GM18867 (cell line): ENCODE data around the gene HES3.

ENCODE experiments used
- ATAC-seq: cut with Tn5 transposase; IDR thresholded peaks from one replicate; pipeline ENCODE4 v1.9.1; 2021; ENCODE audit warnings: mild to moderate bottlenecking, moderate library complexity; ENCODE audit not compliant: unreplicated experiment

Gene HES3

DNA sequence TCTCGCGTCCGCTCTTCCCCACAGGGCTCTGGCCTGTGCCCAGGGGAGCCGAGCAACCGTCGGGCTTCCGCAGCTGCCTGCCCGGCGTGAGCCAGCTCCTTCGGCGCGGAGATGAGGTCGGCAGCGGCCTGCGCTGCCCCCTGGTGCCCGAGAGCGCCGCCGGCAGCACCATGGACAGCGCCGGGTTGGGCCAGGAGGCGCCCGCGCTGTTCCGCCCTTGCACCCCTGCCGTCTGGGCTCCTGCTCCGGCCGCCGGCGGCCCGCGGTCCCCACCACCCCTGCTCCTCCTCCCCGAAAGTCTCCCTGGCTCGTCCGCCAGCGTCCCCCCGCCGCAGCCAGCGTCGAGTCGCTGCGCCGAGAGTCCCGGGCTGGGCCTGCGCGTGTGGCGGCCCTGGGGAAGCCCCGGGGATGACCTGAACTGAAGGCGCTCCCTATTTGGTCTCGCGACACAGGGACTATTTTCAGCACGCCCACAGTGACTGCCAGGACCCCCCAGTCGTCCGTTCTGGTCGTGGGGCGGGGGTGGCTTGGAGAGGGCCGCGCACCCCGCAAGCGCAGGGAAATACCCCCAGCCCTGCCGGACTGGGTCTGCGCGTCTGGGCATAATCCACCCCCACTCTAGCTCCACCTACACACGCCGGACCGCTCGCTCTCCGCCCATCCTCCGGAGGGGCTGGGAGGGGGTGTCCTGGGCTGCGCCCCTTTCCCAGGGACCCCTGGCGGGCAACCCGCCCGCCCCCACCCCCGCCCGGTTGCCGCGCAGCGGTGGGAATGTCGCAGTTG is 1.3 kb downstream of the HES3 start:
- no peak for ATAC-seq

DNA sequence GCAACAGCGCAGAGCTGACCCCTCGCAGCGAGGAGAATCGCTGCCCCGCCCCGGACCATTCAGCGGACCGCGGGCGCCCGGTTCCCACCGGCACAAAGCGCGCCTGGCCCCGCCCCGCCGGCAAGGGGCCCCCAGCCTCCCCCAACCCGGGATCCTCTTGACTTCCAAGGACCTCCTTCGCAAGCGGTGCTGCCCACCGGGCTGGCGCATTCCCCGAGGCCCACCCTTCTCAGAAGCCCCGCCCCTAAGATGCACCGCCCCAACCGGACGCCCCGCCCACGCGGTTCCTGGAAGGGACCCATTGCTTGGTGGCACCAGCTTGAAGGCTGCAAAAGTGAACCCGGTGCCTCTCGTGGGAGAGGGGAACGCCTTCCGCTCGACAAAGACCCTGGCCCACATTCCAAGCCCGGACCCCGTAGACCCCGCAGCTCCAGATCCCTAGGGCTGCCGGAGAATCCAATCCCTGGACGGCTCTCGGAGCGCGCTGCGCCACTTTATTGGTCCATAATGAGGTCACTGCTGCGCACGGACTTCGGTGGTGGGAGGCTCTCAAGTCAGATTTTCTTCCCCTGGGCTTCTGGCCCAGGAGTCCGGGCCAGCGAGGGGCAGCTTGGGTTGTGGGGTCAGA is 2.0 kb downstream of the HES3 start:
- no peak for ATAC-seq

DNA sequence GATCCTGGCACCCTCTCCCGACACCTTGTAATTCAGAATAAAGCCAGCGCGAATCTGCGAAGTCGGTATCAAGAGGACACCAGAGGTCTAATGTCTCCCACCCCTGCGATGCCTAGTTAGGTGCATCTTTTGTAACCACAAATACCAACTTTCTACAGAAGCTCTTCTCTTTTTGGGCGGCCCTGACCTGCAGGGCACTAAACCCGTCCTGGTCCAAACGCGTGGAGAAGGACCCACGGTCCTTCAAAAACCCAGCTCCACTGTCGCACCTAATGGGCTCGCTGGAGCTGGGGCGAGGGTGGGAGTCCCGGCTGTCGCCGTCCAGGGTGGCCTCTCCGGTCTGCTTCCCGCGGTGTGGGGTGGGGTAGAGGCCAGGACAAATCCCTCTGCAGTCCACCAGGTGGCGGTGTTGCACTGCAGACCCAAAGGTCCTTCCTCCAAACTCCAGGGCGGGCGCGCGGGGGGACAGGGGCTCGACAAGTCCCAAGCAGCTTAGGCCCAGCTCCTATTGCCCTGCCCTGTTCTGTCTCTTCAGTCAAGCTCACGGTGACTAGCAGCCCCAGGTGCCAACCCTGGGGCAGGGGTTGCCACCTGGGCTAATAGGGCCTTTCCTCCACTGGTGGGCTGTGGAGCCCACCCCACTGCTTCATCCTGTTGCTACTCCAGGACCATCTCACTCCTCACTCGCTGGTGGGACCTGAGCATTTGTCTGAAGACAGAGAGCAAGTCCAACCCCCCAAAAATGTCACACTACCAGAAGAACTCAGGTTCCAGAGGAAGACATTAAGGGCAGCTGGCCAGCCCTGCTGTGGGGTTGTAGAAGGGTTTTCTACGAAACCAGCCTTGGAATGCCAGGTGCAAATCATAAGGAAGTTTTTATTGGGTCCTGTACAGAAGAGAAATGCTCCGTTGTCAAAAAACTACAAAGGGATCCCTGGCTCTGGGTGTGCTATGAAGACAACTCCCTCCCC is 2.8 kb downstream of the HES3 start:
- ATAC-seq, result no peak

DNA sequence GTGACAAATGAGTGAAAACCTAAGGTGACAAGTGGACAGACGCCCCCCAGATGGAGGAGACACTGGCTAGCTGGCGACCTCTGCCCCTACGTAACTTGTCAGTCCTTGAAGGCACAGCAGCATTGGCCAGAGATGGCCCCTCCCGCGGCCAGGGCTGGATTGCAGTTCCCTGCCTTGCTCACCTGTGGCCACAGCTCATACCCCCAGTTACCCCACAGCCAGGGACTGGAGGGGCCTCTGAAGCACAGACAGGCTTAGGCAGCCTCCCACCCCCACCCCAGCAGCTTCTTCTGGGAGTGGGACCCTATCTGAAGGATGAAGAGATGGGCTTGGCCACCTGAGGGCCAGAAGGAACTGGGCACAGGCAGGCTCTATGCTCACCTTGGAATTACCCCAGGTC is 3.7 kb downstream of the HES3 start:
- no peak for ATAC-seq

DNA sequence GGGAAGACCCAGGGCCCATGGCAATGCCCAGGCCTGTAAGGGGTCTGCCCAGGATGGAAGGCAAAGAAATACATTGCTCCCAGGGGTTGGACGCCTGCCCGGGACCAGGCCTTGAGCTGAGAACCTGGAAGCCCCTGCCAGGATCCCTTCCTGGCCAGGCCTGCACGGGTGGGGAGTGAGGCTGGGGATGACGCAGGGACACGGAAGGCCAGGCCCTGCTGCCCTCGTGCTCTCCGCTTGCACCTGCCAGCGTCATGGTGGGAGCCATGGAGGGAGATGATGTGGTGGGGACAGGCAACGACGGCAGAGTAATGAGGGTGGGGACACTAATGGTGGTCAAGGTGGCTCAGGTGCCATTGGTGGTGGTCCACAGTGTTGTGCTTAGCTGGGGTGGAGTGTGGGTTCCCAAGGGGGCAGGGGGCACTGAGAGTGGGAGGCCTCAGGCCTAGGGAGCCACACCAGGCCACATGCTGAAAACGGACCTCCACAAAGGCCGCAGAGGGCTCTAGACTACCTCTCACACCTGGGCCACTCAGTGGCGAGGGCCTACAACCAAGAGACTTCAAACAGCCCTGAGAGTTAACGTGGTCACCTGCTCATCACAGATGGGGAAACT is 4.3 kb downstream of the HES3 start:
- ATAC-seq, result no peak

DNA sequence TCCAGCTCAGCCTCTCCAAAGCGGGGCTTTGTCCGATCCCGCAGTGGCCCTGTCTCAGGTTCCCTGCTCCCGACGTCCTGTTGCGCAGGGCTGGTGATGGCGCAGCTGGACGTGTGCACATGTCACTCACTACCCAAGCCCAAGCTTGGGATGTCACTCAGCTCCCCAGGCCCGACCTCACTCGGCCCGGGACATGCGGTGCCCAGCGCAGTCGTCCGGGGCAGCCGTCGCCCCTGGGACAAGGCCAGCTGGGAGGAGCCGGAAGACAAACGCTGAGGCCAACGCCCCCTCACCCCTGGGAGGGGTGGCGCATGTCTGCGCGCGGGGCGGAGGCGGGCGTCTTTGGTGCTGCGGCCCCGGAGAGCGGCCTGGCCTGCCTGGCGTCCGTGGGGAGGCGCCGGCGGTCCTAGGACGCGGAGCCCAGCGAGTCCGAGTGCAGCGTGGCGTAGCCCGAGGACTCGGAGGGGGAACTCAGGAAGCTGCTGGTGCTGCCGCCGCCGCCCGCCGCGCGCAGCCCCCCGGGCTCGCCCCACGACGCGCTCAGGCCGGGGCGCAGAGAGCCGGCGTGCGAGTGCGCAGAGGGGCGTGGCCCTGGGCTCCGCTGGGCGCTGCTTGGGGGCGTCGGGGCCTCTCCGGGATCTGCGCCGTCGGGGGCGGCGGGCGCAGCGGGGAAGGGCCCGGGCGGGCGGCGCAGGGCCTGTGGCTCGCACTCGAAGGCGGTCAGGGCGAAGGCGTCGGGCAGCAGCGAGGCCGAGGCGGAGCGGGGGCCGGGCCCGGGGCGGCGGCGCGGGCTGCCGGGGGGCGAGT is 5.2 kb downstream of the HES3 start:
- ATAC-seq, result no peak

DNA sequence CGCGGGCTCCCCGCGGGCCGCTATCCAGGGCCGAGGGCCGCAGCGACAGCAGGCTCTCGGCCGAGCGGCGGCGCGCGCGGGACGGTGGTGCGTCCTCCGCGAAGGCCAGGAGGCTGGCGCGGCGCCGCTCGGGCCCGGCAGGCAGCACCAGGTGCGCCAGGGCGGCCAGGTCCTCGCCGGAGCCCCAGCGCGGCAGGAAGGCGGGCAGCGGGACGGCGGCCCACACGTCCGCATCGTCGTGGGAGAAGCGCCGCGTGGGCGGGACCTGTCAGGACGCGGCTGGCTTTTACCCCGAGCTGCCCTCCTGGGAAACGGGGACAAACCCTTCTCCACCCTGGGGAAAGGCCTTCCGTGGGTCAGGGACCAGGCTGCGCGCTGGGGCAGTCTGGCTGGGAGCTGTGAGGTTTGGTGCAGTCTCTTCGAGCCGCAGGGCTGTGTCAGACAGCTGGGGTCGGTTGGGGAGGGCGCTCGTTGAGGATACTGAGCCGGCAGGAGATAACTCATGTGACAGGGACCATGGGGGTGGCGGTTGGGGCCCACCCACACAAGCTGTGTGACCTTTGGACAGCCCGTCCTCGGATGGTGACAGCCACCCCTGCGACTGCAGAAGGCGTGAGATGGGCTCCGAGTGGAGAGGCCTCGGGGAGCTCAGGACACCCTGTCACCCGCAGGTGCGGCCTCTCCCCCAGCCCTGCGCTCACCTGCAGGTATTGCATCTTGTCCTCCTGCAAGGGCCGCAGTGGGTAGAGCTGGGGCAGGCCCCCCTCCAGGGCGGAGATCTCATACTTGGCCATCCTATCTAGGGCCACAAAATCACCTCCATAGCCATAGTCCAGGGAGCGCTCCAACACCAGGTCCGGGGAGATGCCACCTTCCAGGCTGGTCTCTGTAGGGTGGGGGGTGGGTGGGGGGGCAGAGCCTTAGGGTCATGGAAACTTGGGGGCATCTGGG is 6.0 kb downstream of the HES3 start:
- ATAC-seq, result no peak

DNA sequence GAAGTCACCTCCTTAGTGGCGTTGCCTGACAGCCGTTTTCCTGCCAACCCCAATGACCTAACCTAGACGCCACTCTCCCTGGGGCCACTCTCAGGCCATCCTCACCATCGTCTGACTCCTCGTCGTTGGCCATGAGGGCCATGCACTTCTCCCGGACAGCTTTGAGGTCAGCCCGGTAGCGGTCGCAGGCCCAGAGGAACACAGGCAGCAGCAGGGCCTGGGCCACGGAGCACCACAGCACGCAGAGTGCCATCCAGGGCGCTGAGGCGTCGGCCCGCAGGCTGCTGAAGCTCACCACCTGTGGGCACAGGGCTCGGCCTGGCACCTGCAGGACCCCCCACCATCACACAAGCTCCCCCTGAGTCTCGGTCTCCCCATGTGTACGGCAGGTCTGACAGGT is 7.3 kb downstream of the HES3 start:
- no peak for ATAC-seq

DNA sequence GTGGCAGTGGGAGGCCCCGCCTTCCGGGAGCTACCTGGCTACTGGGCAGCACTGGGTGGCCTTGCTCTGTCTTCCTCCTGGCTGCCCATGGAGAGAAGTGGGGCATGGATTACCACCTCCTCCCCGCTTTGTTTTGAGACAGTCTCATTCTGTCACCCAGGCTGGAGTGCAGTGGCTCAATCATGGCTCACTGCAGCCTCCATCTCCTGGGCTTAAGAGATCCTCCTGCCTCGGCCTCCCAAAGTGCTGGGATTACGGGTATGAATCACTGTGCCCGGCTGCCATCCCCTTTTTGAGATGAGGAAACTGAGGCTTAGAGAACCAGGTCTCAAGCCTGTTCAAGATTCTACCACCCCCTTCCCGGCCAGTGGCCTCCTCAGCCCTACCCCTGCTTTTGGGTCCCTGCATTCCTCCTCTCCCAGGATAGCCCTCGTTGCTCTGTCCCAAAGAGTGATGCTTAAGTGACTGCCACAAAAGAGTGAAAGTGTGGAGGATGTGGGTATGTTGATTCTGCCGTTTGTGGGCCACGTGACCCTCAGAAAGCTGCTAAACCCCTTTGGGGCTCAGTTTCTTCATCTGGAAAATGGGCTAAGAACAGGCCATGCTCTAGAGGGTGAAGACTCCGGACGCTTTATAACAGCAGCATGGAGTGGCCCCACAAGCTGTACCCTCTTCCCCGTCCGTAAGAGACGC is 7.8 kb downstream of the HES3 start:
- no peak for ATAC-seq

DNA sequence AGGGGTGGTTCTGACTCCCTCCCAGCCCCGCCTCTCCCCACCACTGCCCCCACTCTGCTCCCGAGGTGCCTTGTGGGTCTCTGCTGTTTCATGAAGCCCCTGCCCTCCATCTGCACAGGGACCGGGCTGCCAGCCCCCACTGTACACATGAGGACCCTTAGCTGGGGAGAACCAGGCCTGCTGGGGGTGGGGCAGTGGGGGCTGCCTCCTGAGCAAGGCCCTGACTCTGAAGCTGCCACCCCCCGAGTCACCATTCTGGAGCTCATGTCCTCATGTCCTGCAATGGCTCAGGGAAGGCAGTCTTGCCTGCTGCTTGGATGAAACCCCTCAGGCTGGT is 8.4 kb downstream of the HES3 start:
- ATAC-seq, result no peak

DNA sequence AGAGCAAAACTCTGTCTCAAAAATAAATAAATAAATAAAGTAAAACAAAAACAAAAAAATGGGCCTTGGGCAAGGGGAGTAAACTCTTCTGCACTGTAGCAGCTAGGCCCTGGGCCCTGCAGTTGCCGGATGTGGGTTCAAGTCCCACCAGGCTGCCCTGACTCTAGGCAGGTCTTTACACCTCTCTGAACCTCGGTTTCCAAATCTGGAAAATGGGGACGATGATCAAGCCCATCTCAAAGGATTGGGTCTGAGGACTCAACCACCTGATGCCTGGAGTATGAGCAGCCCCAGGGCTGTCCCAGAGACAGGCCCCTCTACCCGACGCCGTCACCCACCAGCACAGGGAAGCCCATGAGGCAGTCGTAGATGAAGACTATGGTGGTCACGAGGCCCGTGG is 9.4 kb downstream of the HES3 start:
- ATAC-seq, result no peak

DNA sequence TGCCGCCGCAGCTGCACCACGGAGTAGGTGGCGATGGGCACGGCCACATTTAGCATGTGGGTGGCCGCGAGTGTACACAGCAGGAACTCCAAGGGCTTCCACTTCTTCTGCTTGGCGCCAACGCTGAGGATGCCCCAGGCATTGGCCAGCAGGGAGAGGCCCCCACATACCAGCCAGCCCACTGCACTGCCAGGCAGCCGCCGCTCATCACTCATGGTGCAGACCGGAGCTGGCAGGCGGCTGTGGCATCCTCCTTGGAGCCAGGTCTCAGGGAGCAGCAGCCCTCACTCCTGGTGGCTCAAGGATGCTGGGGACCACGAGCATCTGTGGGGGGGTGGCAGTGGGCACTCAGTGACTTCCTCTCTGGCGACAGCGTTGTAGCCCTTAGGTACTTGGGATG is 10.7 kb downstream of the HES3 start:
- ATAC-seq, result no peak

DNA sequence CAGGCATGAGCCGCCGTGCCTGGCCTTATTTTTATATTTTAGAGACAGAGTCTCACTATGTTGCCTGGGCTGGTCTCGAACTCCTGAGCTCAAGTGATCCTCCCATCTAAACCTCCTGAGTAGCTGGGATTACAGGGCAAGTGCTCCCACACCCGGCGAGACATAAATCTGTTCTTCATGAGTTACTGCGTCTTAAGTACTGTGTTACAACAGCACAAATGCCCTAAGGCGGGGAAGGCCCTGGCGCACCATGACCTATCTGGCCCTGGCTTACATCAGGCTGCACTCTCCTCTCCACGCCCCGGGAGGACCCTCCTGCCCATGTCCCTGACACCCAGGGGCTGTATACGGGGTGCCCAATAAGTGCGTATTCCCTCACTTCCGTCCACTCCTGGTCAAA is 12.7 kb downstream of the HES3 start:
- no peak for ATAC-seq

DNA sequence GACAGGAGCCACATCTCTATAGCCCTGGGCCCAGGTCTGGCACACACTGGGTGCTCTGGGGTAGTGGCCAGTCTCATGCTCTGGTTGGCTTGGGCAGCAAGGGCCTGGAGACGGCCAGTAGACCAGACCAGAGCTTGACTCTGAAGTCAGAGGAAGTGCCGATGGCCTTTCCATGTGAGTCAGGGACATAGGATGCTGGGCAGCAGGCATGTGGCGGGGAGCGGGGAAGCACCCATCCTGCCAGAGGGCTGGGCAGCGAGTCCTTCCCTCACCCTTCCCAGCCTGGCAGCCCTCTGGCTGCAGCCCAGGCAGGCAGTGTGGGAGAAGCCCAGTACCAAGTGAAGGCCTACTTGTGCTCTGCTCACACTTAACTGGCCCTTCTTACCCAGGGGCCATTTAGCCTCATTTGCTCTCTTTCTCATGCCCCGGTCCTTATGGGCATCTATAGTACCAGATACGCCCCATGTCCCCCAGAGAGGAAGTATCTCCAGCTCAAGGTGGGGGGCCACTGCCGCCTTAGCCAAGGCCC is 13.6 kb downstream of the HES3 start:
- no peak for ATAC-seq

DNA sequence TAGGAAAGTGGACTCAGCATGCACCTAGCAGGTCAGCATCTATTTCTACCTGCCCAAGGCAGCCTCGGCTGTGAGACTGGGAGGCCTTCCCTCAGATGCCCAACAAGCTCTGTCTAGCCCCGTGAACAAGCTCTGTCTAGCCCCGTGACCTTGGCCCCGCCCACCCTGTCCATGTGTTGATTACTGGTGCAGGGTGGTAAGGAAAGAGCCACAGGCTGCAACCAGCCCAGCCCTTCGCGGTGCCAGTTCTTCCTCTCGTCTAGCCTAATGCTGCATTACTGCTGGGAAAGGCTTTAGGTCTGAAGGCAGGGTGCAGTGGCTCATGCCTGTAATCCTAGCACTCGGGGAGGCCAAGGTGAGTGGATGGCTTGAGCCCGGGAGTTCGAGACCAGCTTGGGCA is 14.7 kb downstream of the HES3 start:
- no peak for ATAC-seq

DNA sequence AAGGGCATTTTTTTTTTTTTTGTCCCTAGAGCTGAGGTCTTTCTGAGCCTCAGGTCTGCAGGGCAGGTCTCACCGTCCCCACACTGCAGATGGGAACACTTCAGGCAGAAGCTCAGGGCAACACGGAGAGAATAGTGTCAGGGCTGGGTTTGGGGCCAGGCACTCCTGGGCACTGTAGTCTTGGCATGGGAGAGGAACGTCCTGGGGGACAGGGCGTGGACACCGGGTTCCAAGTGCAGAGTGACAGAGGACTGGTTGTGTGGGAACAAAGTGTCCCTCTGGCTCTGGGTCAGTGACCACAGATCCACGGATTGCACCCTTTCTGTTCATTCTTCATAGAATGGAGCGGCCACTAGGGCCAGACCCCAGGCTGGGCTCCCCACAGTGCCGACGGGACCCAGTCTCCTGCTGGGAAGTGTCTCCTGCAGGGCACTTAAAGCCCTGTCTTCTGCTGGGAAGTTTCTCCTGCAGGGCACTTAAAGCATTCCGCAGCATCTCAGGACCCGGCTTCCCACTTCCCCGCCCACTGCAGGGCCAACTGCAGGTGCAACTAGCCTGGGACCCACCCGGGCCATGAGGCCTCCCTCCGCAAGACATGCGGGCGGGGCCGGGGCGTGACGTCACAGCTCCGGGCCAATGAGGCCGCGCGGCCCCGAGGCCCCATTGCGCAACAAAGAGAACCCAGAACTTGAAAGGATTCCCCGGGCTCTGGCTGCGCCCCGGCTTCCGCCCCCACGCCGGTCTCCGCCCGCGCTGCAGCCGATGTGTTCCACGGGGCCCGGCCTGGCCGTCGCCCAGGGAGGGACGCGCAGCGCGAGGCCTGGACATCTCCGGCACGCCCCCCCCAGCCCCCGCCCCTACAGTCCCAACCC is 15.7 kb downstream of the HES3 start:
- ATAC-seq, result peak; percentile 60

DNA sequence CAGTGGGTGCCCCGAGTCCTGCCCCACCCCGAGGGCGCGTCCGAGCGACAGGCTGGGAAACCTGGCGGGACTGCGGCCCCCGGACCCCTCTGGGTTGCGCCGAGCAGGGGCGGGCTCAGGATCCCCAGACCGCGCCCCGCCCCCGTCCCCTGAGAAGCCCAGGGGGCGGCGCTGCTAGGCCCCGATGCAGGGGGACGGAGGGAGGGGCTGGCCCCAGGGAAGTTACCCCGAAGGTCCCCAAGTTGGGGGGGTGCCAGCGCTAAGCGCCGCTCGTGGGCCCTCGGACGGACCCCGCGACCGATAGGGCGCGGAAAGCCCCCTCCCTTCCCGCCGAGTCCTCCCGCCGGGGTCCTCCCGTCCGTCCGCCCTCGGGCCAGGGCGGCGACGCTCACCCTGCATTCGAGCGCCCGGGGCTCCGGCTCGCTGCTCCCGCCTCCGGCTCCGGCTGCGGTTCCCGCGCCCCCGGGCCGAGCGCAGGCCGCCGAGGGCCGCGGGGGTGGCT is 16.5 kb downstream of the HES3 start:
- peak; percentile 28 for ATAC-seq
